DOHH2 (cell line): ENCODE measurements around the gene MBTPS1.

Experiments used
- H3F3A ChIP-seq: fragments of 200-600 bp; sonication (generic), shearing (Covaris generic); 2 replicates; pipeline ENCODE4 v1.6.0; 2016; ENCODE audit warnings: antibody characterized with exemption, mild to moderate bottlenecking; ENCODE audit not compliant: control insufficient read depth, insufficient read depth
- H3K27ac ChIP-seq: fragments of 200-600 bp; sonication (generic); 2 replicates; pipeline ENCODE4 v1.5.1; 2014; ENCODE audit warnings: low read depth, mild to moderate bottlenecking, low read length, moderate library complexity
- H3K27me3 ChIP-seq: fragments of 200-600 bp; sonication (generic); 2 replicates; pipeline ENCODE4 v1.6.1; 2014; ENCODE audit warnings: mild to moderate bottlenecking, low read length, mixed read lengths; ENCODE audit not compliant: control insufficient read depth
- H3K36me3 ChIP-seq: fragments of 200-600 bp; sonication (generic); 2 replicates; pipeline ENCODE4 v1.6.1; 2014; ENCODE audit warnings: mild to moderate bottlenecking, low read length, moderate library complexity, mixed read lengths; ENCODE audit not compliant: control insufficient read depth
- H3K4me1 ChIP-seq: fragments of 200-600 bp; sonication (generic); 2 replicates; pipeline ENCODE4 v1.6.1; 2014; ENCODE audit warnings: mild to moderate bottlenecking, low read length, mixed read lengths; ENCODE audit not compliant: control insufficient read depth
- H3K4me2 ChIP-seq: fragments of 200-600 bp; sonication (generic); 2 replicates; pipeline ENCODE4 v1.6.0; 2014; ENCODE audit warnings: mild to moderate bottlenecking, low read length, moderate library complexity
- H3K4me3 ChIP-seq: fragments of 200-600 bp; sonication (generic); 2 replicates; pipeline ENCODE4 v1.5.1; 2014; ENCODE audit warnings: mild to moderate bottlenecking, low read length, mixed read lengths
- H3K79me2 ChIP-seq: fragments of 200-600 bp; sonication (generic); 2 replicates; pipeline ENCODE4 v1.6.1; 2014; ENCODE audit warnings: mild to moderate bottlenecking, low read length, mixed read lengths; ENCODE audit not compliant: control insufficient read depth
- H3K9me2 ChIP-seq: fragments of 200-600 bp; sonication (generic); replicated peaks from 2 replicates; pipeline ENCODE4 v1.6.1; 2014; ENCODE audit warnings: mild to moderate bottlenecking, low read length, mixed read lengths; ENCODE audit not compliant: control insufficient read depth
- H3K9me3 ChIP-seq: fragments of 200-600 bp; sonication (generic); 2 replicates; pipeline ENCODE4 v1.6.1; 2014; ENCODE audit warnings: antibody characterized with exemption, low read length, mixed read lengths; ENCODE audit not compliant: control insufficient read depth, insufficient read depth
- H4K20me1 ChIP-seq: fragments of 200-600 bp; sonication (generic); 2 replicates; pipeline ENCODE4 v1.6.0; 2014; ENCODE audit warnings: low read depth, mild to moderate bottlenecking, antibody characterized with exemption, low read length, moderate library complexity; ENCODE audit not compliant: control insufficient read depth, insufficient read depth
- EZH2phosphoT487 ChIP-seq: fragments of 200-600 bp; sonication (generic); IDR thresholded peaks from 2 replicates; pipeline ENCODE4 v1.6.1; 2017; ENCODE audit warnings: borderline replicate concordance, mild to moderate bottlenecking, antibody characterized with exemption, low read length, moderate library complexity, mixed read lengths
- TF ChIP-seq, protein P1 (sequence below): fragments of 200-600 bp; sonication (generic); IDR thresholded peaks from one replicate; pipeline ENCODE4 v1.5.1; 2014; ENCODE audit warnings: antibody characterized with exemption, mild to moderate bottlenecking, low read depth, low read length; ENCODE audit not compliant: poor library complexity, severe bottlenecking

The MBTPS1 gene

DNA sequence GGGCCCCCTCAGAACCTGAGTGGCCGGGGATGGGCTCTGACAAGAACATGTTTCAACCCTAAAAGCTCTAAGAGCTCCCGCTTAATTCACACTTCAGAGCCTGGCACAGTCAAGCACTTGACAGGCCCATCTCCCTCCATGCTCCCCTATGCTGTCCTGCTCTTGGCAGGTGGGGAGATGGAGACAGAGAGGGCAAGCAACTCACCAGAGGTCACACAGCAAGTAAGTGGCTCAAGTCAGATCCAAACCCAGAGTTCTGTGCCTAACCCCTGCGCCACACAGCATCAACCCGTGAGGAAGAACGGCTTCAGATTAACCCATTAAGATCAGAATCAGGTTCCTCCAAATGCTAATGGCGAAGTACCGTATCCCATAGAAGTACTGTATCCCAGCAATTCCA, 112.3 kb downstream of the MBTPS1 start:
- TF ChIP-seq, protein P1, sequence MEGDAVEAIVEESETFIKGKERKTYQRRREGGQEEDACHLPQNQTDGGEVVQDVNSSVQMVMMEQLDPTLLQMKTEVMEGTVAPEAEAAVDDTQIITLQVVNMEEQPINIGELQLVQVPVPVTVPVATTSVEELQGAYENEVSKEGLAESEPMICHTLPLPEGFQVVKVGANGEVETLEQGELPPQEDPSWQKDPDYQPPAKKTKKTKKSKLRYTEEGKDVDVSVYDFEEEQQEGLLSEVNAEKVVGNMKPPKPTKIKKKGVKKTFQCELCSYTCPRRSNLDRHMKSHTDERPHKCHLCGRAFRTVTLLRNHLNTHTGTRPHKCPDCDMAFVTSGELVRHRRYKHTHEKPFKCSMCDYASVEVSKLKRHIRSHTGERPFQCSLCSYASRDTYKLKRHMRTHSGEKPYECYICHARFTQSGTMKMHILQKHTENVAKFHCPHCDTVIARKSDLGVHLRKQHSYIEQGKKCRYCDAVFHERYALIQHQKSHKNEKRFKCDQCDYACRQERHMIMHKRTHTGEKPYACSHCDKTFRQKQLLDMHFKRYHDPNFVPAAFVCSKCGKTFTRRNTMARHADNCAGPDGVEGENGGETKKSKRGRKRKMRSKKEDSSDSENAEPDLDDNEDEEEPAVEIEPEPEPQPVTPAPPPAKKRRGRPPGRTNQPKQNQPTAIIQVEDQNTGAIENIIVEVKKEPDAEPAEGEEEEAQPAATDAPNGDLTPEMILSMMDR = no peak
- TF ChIP-seq EZH2phosphoT487 = no peak
- no peaks in the 10 kb centered on the region for H4K20me1 ChIP-seq
- H3F3A ChIP-seq = no peaks in the 10 kb centered on the region
- H3K9me2 ChIP-seq = no peaks in the 10 kb centered on the region
- H3K36me3 ChIP-seq = no peaks in the 10 kb centered on the region
- H3K79me2 ChIP-seq = no peaks in the 10 kb centered on the region
- H3K27ac ChIP-seq = no peak overlapping the region
- H3K27me3 ChIP-seq = no peaks in the 10 kb centered on the region
- no peak overlapping the region for H3K4me2 ChIP-seq
- H3K4me1 ChIP-seq = no peaks in the 10 kb centered on the region
- no peak overlapping the region for H3K4me3 ChIP-seq
- no peaks in the 10 kb centered on the region for H3K9me3 ChIP-seq
